GM18870 (cell line): ENCODE data around the gene FUCA2.
"Not testable (repeated sequence)": the region's sequence is repeated elsewhere in the genome, so short reads cannot be mapped to it uniquely, and the experiment has no call there.

ENCODE experiments used
- ATAC-seq: cut with Tn5 transposase; IDR thresholded peaks from one replicate; pipeline ENCODE4 v1.9.1; 2021; ENCODE audit warnings: moderate library complexity; ENCODE audit not compliant: unreplicated experiment

The FUCA2 gene

GRCh38 chr6:143449082-143449713, 62.3 kb downstream of the FUCA2 start:
- ATAC-seq = no peak

- ATAC-seq = not testable (repeated sequence)
Measured at GRCh38 chr6:143447865-143448264, 63.7 kb downstream of the FUCA2 start.
